Stomach (tissue), 9 donors: ENCODE data around the gene PPP2R5C. TPM values are rescaled to one million over a fixed set of nuclear protein-coding genes. Genes with fewer than 3 reads are reported as not detected.

Experiments used
- DNase-seq, 2 donors: peaks; one replicate each; pipeline versions ENCODE4 v3.0.0 to v3.0.0-alpha.2; 2013 to 2019
- H3K27ac ChIP-seq, 5 donors: fragments of 200-600 bp in 4 of 5; sonication (generic) in 4 of 5; one replicate each; pipeline ENCODE4 v1.5.1; 2013 to 2019; ENCODE audit warnings: mild to moderate bottlenecking in 1 of 5, moderate library complexity in 1 of 5
- H3K27me3 ChIP-seq, 3 donors: fragments of 200-600 bp; sonication (generic); one replicate each; pipeline ENCODE4 v1.5.1; 2017 to 2019; ENCODE audit warnings: mixed run types in 1 of 3
- H3K36me3 ChIP-seq, 4 donors: fragments of 200-600 bp; sonication (generic); 1 replicate in 3 of 4; 2 replicates in 1 of 4; pipeline ENCODE4 v1.5.1; 2016 to 2019
- H3K4me1 ChIP-seq, 4 donors: fragments of 200-600 bp; sonication (generic); one replicate each; pipeline ENCODE4 v1.5.1; 2016 to 2019
- H3K4me3 ChIP-seq, 4 donors: fragments of 200-600 bp; sonication (generic) in 3 of 4; one replicate each; pipeline ENCODE4 v1.5.1; 2016 to 2019; ENCODE audit warnings: mild to moderate bottlenecking in 1 of 4
- H3K9me3 ChIP-seq, 4 donors: fragments of 200-600 bp; sonication (generic); one replicate each; pipeline ENCODE4 v1.5.1; 2016 to 2019
- CTCF ChIP-seq, 7 experiments: fragments of 450-650 bp in 4 of 7; fragments of 200-600 bp in 3 of 7; sonication (generic) in 3 of 7; IDR thresholded peaks; one replicate each; pipeline ENCODE4 v1.5.1; 2016 to 2019; ENCODE audit warnings: antibody characterized with exemption in 7 of 7, control low read depth in 2 of 7, mild to moderate bottlenecking in 1 of 7
- EP300 ChIP-seq: sonication (generic); formaldehyde crosslinking; IDR thresholded peaks from one replicate; pipeline ENCODE4 v1.6.1; 2017; ENCODE audit warnings: antibody characterized with exemption
- POLR2A ChIP-seq, 4 donors: fragments of 450-650 bp; IDR thresholded peaks; one replicate each; pipeline ENCODE4 v1.6.1; 2016; ENCODE audit warnings: antibody characterized with exemption in 4 of 4, control low read depth in 2 of 4, mild to moderate bottlenecking in 1 of 4, moderate library complexity in 1 of 4
- POLR2AphosphoS5 ChIP-seq, 3 donors: sonication (generic); formaldehyde crosslinking; IDR thresholded peaks; one replicate each; pipeline ENCODE4 v1.6.1; 2016; ENCODE audit warnings: antibody characterized with exemption in 3 of 3
- WGBS, 5 donors: extraction: QIAGEN DNeasy Blood & Tissue Kit in 3 of 5; methylation state at CpG; one replicate each; pipeline versions ENCODE4 v1.1.5 to v1.1.7; 2013 to 2018; 5-methylcytosine and 5-hydroxymethylcytosine counted together
- intact Hi-C: fragments of 100-400 bp; cut with DNase I; formaldehyde crosslinking; loops from one replicate; pipeline ENCODE4 v1.15.1; 2023; ENCODE audit warnings: low total_unique reads
- polyA plus RNA-seq, 3 donors: library from polyadenylated mRNA; stranded (reverse); fragments of 200-250 nt; gene quantifications; one replicate each; pipeline ENCODE4 v1.2.3, GENCODE V29; 2013
- total RNA-seq, 5 donors: library from RNA; depleted of rRNA; stranded (reverse); fragments of >200 nt; gene quantifications; one replicate each; pipeline versions ENCODE4 v1.1.0 to v1.2.3, GENCODE V29; 2014 to 2016
- donor health status: healthy with polysubstance abuse.
- donor health status: Bipolar disorder and iron deficiency.
- donor health status: healthy.

PPP2R5C gene
- total and polyA plus RNA-seq, 8 donors = 19.7 to 175 (median 89.6) TPM

GRCh38 chr14:101929096-101929495 lies 167.6 kb downstream of the PPP2R5C start:
- TF ChIP-seq CTCF (IDR thresholded peaks at IDR 0.05) (no peak), EP300 (no peak)
- no peak overlapping the region for H3K4me3 ChIP-seq
- peak overlapping the region in 1 of 5 donors; percentile 81 for H3K27ac ChIP-seq
- 96 to 99% (median 97%) methylated on average over 10 of the region's 10 CpGs for WGBS, 5 donors
- intact Hi-C loops = no loop called here
- no peaks in the 10 kb centered on the region for H3K27me3 ChIP-seq
- H3K36me3 ChIP-seq = peaks cover 7 to 37% (median 36%) of the 10 kb centered on the region in 4 donors
- no peaks in the 10 kb centered on the region for H3K9me3 ChIP-seq
- peaks cover 0 to 15% (median 4%) of the 10 kb centered on the region in 4 donors for H3K4me1 ChIP-seq
- DNase-seq = no peak

- Histone ChIP-seq H3K9me3 (no peaks in the 10 kb centered on the region), H3K27me3 (no peaks in the 10 kb centered on the region), H3K4me1 (peaks cover 0 to 15% (median 4%) of the 10 kb centered on the region in 4 donors), H3K36me3 (peaks cover 2 to 31% (median 28%) of the 10 kb centered on the region in 4 donors), H3K27ac (no peak overlapping the region), H3K4me3 (no peak overlapping the region)
- 89 to 95% (median 91%) methylated on average over 7 to 9 of the region's 9 CpGs for WGBS, 5 donors
- TF ChIP-seq POLR2A (IDR thresholded peaks at IDR 0.05) = no peak
- TF ChIP-seq CTCF (IDR thresholded peaks at IDR 0.05) = no peak
- TF ChIP-seq EP300 = no peak
- TF ChIP-seq POLR2AphosphoS5 (IDR thresholded peaks at IDR 0.05) = no peak
- no peak for DNase-seq
- intact Hi-C loops = no loop called here
These were observed 168.4 kb downstream of the PPP2R5C start for GRCh38 chr14:101929946-101930345.

GRCh38 chr14:101932673-101933072 lies 171.2 kb downstream of the PPP2R5C start:
- DNase-seq = peak in 1 of 2 donors; percentile 49
- Histone ChIP-seq H3K4me1 (peaks cover 0 to 9% (median 4%) of the 10 kb centered on the region in 4 donors), H3K4me3 (no peak overlapping the region), H3K27me3 (peaks cover 0 to under 1% (median 0%) of the 10 kb centered on the region in 3 donors), H3K9me3 (no peaks in the 10 kb centered on the region), H3K36me3 (peaks cover 0 to 14% (median 12%) of the 10 kb centered on the region in 4 donors), H3K27ac (no peak overlapping the region)
- intact Hi-C loops = no loop called here
- whole genome bisulfite sequencing, 5 donors = 32 to 53% (median 42%) methylated on average over 7 of the region's 7 CpGs
- TF ChIP-seq CTCF (IDR thresholded peaks at IDR 0.05) (no peak), POLR2AphosphoS5 (IDR thresholded peaks at IDR 0.05) (no peak), POLR2A (IDR thresholded peaks at IDR 0.05) (no peak), EP300 (no peak)

GRCh38 chr14:101933209-101933608 lies 171.7 kb downstream of the PPP2R5C start:
- no peak overlapping the region for H3K27ac ChIP-seq
- no peak overlapping the region for H3K4me3 ChIP-seq
- peaks cover 0 to 4% (median 3%) of the 10 kb centered on the region in 4 donors for H3K4me1 ChIP-seq
- intact Hi-C loops = no loop called here
- 80 to 90% (median 84%) methylated on average over 9 to 16 of the region's 16 CpGs for WGBS, 5 donors
- peaks cover 0 to 6% (median 0%) of the 10 kb centered on the region in 3 donors for H3K27me3 ChIP-seq
- peaks cover 0 to 13% (median 9%) of the 10 kb centered on the region in 4 donors for H3K36me3 ChIP-seq
- no peak for TF ChIP-seq EP300
- no peak for TF ChIP-seq POLR2A (IDR thresholded peaks at IDR 0.05)
- TF ChIP-seq POLR2AphosphoS5 (IDR thresholded peaks at IDR 0.05) = no peak
- no peak for TF ChIP-seq CTCF (IDR thresholded peaks at IDR 0.05)
- DNase-seq = no peak
- no peaks in the 10 kb centered on the region for H3K9me3 ChIP-seq
